ENCODE data around the gene PDE11A.
"Not testable (repeated sequence)": the region's sequence is repeated elsewhere in the genome, so short reads cannot be mapped to it uniquely, and the experiment has no call there.

Gene PDE11A

DNA sequence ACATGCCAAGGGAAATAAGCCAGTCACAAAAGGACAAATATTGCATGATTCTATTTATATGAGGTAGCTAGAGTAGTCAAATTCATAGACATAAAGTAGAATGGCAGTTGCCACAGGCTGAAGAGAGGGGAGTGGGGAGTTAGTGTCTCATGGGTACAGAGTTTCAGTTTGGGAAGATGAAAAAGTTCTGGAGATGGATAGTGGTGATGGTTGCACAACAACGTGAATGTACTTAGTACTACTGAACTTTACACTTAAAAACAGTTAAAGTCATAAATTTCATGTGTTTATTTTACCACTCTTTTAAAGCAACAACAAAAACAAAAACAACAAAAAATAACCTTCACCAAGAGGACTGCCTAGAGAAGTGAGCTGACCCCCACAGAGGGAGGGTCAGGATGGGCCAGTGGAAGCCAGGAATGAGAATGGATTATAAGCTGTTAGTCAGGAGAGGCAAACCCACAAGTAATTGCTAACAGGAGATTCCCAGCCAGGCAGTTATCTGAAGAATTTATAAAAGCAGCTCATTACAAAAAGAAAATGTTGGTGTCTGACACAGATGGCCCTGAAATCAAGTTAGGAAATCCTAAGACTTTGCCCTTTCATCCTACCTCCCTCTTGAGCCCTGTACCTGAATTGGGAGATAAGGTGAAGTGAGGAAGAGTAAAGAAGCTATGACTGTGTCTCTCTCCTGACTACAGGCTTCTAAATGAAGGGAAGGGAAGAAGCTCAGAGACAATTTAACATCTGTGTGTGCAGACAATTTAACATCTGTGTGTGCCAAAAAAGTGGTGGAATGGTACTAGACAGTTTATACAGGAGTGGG lies 263.4 kb downstream of the PDE11A start:
- DNase-seq, result no peak

DNA sequence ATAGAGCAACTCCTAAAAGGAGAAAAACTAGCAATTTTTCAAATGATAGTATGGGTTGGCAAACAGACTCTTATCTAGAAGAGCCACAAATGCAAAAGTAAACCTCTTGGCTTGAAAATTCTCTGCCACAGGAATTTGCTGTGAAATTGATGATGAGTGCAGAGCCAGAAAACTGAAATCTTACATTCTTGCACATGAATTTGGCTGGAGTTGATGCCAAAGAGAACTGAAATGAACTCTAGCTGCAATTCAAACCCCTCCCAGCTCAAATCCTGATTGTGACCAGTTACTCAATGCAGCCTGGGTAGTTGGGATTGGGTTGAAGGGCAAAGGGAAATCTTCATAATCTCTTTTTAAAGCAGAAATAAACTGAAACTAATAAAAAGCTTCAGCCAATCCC lies 266.6 kb downstream of the PDE11A start:
- no peak for DNase-seq

DNA sequence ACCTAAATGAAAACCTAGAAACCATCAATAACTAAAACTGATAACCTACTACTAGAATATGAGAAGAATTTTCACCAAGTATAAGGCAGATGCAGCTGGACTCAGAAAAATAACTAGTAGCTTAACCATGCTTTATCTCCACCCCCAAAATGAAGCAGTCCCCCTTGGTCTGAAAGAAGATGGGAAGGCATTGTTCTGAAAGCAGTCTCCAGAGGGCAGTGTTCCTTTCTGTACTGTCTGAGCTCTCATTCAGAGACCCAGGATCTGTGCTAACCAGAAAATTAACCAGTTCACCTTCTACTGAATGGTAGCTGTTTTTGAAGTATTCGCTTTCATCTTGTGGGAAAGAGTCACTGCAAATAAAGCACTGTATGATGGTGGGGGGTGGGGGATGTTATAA lies 273.0 kb downstream of the PDE11A start:
- DNase-seq, result no peak

DNA sequence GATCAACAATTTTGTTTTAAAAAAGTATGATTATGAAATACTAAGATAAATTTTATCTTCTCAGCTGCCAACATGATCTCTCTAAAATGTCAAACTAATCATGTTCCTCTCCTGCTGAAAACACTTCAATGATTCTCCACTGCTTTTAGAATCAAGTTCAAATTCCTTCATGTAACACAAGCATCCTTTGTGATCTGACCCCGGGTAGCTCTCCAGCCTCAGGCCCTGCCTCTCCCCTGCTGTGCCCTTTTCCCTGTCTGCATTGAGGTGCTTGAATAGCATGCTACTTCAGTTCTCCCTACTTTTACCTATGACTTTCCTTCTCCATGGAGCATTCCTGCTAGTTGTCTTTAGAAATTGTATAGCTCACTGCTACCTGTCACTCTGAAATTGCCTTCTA lies 274.8 kb downstream of the PDE11A start:
- DNase-seq, result no peak

DNA sequence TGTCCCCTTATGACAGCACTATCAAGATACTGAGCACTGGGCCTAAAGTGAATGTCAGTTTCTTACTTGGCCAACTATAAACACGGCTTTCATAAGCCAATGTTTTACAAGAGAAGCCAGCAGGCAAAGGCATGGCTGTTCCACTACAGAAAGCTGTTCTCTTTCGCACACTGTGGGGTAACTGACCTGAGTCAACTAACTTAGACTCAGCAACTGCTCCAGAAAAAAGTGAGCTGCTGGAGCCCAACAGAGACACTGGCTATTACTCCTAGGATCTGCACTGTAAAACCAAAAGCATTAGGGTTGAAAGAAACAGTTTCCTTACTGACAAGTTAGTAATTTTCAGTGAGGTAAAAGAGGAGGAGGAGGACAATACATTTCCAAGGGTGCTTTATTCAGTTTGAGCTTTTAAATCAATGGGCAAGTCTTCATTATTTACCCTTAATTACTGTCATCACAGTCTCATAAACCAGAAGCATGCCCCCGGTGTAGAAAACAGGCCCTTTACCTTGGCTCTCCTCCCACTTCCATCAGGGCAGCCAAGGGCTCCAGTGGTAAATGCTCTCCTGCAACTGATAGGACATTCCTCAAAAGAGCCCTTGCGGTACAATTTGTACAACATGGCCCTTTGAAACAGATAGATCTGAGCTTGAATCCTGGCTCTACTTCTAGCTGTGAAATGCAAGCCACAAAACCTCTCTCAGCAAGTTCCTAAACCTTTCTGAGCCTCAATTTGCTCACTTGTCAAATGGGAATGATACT lies 275.7 kb downstream of the PDE11A start:
- no peak for DNase-seq

DNA sequence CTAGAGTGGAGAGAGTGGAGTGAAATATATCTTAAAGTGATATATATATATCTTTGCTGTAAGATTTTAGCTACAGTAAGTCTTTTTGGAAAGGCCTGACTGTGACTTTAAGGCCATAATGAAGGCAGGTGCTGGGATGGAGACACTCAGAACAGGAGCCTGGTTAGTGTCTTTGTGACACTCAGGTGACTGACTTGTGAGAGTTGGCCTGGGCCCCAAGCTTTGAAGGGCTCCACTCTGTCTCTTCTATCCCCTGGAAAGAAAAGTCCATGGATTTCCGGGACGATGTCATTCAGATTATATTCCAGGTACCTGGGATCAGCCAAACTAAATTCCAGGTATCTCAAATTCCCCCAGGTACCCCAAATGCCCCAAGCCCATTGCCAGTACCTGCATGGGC lies 276.6 kb downstream of the PDE11A start:
- DNase-seq, result no peak

DNA sequence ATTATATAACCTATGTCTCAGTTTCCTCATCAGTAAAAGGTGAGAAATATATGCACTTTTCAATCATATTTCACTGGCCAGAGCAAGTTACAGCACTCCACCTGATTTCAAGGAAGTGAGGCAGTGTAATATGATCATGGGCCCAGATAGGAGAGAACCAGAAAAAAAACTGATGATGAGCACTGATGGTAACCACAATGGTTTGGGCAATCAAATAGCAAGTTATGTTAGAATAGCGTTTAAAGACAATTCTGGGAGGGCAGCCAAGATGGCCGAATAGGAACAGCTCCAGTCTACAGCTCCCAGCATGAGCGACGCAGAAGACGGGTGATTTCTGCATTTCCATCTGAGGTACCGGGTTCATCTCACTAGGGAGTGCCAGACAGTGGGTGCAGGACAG lies 287.4 kb downstream of the PDE11A start:
- DNase-seq, result not testable (repeated sequence)

DNA sequence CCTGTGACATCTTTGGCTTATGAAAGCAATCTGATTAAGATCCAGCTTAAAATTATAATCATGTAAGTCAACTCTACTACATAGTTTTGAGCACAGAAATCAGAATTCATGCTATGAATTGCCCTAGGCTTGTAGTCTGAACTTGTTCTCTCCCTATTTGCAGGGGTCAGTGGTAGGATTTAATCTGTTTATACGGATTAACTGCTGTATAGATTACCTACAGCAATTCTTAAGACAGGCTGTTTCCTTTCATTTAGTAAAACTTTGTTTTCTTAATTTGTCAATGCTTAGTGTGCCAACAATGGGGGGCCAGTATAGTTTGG lies 287.9 kb downstream of the PDE11A start:
- DNase-seq, result no peak

DNA sequence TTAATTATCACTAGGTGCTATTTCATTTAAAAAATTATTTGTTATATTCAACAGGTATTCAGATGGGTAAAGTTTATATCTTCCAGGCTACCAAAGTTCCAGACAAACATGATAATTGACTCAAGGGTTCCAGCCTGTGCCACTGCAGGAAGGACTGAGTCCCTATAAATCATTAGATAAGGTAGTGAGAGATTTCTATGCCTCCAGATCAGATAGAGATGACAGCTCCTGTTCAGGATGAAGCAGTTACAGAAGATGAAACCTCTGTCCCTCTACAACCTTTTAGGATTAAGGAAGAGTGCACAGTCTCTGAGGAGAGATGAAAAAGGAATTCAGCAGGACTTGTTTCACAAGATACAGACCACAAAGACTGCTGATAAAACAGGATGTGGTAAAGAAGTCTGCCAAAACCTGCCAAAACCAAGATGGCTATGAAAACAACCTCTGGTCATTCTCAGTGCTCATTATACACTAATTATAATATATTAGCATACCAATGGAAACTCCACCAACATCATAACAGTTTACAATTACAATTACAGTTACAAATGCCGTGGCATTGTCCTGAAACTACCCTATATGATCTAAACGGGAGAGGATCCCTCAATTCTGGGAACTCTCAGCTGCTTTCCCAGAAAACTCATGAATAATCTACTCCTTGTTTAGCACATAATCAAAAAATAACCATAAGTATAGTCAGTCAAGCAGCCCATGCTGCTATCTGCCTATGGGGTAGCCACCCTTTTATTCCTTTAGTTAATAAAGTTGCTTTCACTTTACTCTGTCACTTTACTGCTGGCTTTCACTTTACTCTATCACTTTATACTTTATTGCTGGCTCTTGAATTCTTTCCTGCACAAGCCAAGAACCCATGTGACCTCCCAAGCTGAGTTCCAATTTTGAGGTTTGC lies 288.5 kb downstream of the PDE11A start:
- no peak for DNase-seq

DNA sequence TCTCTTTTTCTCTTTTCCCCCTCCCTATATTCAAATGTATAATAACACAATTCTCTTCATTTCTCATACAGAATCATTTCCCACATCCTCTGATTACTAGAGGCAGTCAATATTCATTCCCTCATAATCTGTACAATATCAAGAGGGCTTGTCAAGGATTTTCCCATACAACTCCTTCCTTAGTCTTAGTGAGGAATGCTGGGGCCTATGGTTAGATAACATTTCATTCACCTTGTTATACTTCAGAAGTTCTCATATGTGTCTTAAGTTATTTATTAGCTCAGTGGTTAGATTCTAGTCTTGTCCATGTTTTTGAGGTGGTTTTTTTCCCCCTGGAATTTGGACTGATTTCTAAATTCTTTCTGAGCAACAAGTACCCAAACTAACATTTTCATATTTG lies 289.5 kb downstream of the PDE11A start:
- no peak for DNase-seq

DNA sequence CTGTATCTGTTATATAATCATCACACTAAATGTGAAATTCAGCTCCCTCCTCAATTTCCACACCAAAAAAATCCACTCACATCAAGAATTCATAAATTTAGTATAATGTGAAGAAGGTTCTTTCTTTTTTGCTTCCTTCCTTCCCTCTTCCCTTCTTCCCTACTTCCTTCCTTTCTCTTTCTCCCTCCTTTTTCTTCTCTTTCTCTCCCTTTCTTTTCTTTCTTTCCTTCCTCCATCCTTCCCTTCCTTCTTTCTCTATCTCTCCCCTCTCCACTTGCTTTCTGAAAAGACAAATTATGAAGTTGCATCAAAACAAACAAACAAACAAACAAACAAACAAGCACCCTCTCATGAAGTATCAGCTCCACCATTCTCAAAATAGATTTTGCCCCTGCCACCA lies 290.0 kb downstream of the PDE11A start:
- DNase-seq, result no peak

DNA sequence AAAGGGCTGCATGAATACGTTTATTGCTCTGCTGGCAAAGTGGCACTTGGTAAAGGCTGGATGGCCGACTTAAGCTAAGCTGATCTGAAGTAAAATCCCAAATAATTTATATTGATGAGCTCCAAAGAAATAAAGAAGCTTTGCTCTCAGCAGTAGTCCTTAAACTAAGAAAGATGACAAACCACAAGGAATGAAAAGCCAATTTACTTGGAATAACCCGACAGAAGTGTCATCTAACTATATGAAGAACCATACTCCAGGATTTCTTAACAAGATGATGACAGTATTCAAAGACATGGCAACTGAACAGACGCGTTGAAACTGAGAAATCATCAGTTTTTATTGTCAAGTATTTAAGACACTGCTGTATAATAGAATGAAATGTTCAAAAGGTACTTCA lies 294.1 kb downstream of the PDE11A start:
- no peak for DNase-seq

DNA sequence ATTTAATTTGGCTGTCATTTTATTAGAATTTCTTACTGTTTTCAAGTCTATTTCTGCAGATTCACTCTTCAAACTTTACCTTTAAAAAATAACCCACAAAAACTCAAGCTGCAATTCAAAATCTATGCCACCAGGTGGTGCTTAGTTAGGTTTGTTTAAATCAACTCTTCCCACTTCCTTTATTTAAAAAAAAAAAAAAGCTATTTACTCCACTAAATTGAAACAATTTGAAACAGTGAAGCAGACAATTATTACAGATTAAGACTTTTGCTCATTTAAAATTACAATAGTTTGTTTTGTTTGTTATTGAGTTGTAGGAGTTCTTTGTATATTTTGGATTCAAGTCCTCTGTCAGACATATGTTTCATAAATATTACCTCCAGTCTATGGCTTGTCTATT lies 300.0 kb downstream of the PDE11A start:
- no peak for DNase-seq

DNA sequence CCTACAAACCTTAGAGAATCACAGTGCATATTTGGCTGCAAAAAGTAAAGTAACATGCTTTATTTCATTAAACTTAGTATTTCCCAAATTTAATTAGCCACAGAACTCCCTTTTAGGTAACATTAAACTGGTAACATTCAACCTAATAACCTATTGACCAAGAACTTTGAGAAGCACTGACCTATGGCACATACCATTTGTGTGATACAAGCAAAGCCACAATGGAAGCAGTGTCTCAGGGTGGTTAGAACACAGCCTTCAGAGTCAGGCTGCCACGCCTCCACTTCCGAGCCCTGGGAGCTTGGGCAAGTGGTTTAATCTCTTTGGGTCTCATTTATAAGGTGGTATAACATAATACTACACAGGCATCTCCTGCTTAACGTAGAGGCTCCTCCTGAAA lies 301.4 kb downstream of the PDE11A start:
- no peak for DNase-seq

DNA sequence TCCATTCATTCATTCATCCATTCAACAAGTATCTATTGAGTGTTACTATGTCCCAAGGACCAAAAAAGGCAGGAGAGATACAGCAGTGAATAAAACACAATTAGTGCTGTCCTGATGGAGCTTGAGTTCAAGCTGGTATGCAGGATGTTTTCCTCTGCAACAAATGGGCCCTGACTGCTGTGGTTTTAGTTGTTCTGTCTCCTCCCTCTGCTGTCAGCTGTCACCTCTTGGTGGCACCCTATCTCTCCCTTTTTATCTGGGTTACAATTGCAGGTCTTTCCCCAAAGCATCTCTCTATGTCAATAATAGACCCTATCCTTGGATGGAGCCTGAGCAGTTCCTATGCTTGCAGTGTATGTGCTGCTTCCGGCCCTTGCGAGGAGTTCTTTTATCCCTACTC lies 304.8 kb downstream of the PDE11A start:
- DNase-seq, result no peak

DNA sequence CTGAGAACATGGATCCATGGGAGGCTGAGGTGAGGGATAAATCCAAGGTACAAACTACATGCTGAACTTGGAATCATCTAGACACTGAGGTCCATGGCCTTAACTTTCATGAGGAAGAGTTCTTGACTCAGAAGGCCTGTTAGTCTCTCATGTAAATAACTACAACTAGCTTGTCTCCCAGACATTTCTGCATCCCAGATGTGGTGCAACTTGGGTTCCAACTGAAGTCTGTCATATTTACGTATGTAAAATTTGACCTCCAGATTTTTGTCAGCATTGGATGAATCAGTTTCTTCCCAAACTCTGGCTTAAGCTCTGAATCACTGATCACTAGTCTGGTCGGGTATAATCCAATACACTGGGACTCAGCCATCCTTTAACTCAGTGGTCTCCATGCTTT lies 306.9 kb downstream of the PDE11A start:
- no peak for DNase-seq

DNA sequence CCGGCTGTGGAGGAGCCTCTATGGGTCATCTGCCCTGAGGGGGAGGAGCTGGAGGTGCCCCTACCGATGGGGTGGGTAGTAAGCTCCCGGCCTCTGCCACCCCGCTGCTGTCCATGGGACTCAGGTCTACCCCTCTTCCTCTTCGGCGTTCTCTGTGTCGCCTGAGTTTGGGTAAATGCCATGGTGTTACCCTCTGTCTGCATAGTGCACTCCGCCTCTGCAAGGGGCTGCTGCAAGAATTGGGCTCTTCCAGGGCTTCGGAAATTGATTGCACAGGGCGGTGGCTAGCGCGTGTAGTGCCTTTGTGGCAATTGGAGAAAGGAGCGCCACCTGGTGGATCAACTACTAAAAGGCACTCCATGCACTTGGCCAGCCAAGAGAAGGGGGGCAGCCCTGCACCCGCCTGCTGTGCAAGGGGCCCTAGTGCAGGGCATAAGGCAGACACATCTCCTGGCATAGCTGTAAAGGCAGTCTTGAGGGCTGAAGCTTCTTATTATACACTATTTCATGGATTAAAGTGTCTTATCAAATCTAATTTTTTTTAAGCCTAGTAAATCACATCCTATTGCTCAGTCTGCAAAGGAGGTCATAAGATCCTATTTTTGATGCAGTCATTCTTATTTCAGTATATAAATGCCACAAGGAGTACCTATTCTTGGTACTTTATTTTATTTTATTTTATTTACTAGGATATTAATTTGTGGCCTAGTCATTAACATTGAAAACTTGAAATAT lies 308.9 kb downstream of the PDE11A start:
- DNase-seq, result peak; percentile 35

DNA sequence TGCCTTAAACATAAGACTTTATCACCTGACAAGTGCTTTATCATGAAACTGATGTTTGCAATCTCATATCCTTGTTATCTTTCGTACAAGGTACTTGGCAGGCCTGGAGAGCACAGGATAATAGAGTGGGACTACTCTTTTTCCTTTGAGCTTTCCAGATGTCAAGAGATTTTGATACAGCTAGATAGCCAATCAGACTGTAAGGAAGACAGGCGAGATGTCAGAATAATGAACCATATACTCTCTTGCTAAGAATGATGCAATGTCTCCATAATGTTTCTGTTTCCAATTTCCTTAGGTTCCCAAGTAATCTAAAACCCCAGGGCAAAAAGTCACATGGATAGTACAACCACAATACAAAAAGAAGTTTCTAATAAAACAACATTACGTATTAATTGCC lies 313.1 kb downstream of the PDE11A start:
- no peak for DNase-seq

DNA sequence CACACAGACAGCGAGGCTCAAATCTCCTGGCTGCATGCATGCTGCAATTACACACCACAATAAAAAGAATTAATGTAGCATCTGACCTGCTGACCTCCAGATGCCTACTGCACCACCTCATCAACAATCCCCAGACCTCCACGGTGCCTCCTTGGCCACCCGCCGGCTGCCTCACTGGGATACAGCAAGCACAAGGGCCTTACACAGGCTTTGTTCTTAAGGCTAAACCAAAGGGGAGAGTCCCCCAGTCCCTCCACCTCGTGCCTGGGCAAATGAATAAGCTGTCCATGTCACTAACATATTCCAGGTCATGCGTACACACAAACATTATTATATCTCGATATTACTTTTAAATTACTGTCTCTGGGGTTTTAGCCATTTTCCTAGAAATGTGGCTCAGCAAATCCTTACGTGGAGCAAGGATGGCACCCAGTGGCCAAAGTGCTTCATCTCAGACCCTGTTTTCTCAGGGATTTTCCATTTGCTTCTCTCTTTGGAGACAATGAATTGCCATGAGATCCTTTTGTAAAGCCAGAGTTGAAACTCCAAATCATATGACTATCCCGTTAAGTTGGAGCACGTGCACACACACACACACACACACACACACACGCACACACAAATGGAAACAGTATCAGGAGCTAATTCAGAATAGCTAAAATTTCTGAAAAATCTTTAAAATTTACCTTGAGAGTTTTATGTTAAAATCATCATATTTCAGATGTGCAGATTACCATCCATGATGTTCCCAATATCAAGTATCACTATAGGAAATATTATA lies 313.8 kb downstream of the PDE11A start:
- DNase-seq, result no peak

DNA sequence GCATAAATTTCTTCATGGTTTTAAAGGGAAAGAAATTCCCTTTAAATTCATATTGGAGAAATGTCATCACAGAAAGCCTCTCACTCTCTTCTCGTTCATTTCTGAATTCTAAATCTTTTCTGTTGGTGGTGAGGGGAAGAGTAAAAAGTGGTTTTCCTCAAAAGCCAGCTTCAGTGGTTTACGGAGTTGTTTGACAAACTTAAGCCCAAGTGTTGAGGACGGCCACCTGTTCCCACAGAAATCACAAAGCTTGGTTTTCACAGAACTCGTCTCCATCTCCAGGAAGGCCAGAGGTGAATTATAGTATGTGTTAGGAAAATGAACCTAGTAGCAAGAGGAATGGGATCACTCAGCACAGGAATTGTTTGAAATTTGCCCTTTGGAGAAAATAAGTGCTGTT lies 316.2 kb downstream of the PDE11A start:
- no peak for DNase-seq

DNA sequence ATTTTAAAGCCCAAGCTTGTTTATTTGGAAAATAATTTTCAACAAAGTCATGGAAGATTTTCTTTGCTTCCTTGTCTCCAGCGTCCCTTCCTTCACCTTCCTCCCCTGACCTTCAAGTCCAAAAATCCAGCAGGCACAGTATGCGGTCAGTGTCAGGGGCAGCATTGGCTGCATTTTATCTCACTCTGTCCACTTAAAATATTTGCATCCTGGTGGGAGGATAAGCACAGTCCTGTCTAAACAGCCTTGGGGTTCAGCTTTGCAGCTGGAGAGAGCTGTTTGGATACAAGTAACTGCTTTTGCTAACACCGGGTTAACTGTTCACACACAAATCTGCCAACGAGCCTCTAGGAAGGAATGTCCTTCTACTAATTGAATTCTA lies 318.1 kb downstream of the PDE11A start:
- DNase-seq, result no peak

Data from GOT3 (cell line).